Peyer's patch (tissue), 4 donors: ENCODE data around the gene DENND11. TPM values are rescaled to one million over a fixed set of nuclear protein-coding genes. Genes with fewer than 3 reads are reported as not detected.

Experiments used
- DNase-seq, 3 donors: peaks; one replicate each; pipeline ENCODE4 v3.0.0-alpha.2; 2017 to 2019
- H3K27ac ChIP-seq, 4 donors: fragments of 200-600 bp; sonication (generic); one replicate each; pipeline ENCODE4 v1.5.1; 2016 to 2019
- H3K27me3 ChIP-seq, 2 donors: fragments of 200-600 bp; sonication (generic); one replicate each; pipeline ENCODE4 v1.5.1; 2019
- H3K36me3 ChIP-seq, 3 donors: fragments of 200-600 bp; sonication (generic); one replicate each; pipeline ENCODE4 v1.5.1; 2016 to 2019
- H3K4me1 ChIP-seq, 4 donors: fragments of 200-600 bp; sonication (generic); one replicate each; pipeline ENCODE4 v1.5.1; 2016 to 2019
- H3K4me3 ChIP-seq, 4 donors: fragments of 200-600 bp; sonication (generic); 1 replicate in 3 of 4; 2 replicates in 1 of 4; pipeline ENCODE4 v1.5.1; 2016 to 2019; ENCODE audit warnings: mild to moderate bottlenecking in 1 of 4
- H3K9me3 ChIP-seq, 4 donors: fragments of 200-600 bp; sonication (generic); one replicate each; pipeline ENCODE4 v1.5.1; 2016 to 2019; ENCODE audit warnings: mild to moderate bottlenecking in 1 of 4
- CTCF ChIP-seq, 6 experiments: fragments of 450-650 bp in 4 of 6; fragments of 200-600 bp in 2 of 6; sonication (generic) in 1 of 6; IDR thresholded peaks; one replicate each; pipeline ENCODE4 v1.5.1; 2017 to 2019; ENCODE audit warnings: antibody characterized with exemption in 6 of 6, mild to moderate bottlenecking in 3 of 6, moderate library complexity in 1 of 6
- POLR2A ChIP-seq, 2 donors: fragments of 450-650 bp; IDR thresholded peaks; one replicate each; pipeline ENCODE4 v1.5.1; 2017; ENCODE audit warnings: antibody characterized with exemption in 2 of 2, mild to moderate bottlenecking in 2 of 2, moderate library complexity in 2 of 2
- total RNA-seq, 4 donors: library from RNA; depleted of rRNA; stranded (reverse); fragments of >200 nt; gene quantifications; one replicate each; pipeline ENCODE4 v1.1.0, GENCODE V29; 2016

DENND11 gene
- total RNA-seq, 4 donors from 2014 or later = 22.6 to 31.0 (median 26.4) TPM

- H3K27ac ChIP-seq = no peak overlapping the region
- DNase-seq = no peak
- H3K4me1 ChIP-seq = no peaks in the 10 kb centered on the region
- no peaks in the 10 kb centered on the region for H3K27me3 ChIP-seq
- no peaks in the 10 kb centered on the region for H3K36me3 ChIP-seq
- H3K4me3 ChIP-seq = no peak overlapping the region
- H3K9me3 ChIP-seq = no peaks in the 10 kb centered on the region
- TF ChIP-seq CTCF (IDR thresholded peaks at IDR 0.05) = no peak
- no peak for TF ChIP-seq POLR2A (IDR thresholded peaks at IDR 0.05)
These were observed 20.6 kb upstream of the DENND11 start for GRCh38 chr7:141722529-141722928.

- no peaks in the 10 kb centered on the region for H3K27me3 ChIP-seq
These were observed 15.5 kb upstream of the DENND11 start for GRCh38 chr7:141717450-141717849.

GRCh38 chr7:141715794-141716689 lies 14.1 kb upstream of the DENND11 start:
- Histone ChIP-seq H3K9me3 (no peaks in the 10 kb centered on the region), H3K36me3 (no peaks in the 10 kb centered on the region), H3K27ac (no peak overlapping the region), H3K4me3 (no peak overlapping the region), H3K27me3 (no peaks in the 10 kb centered on the region), H3K4me1 (no peaks in the 10 kb centered on the region)
- no peak for TF ChIP-seq CTCF (IDR thresholded peaks at IDR 0.05)
- DNase-seq = no peak

More at GRCh38 chr7:141717450-141717849, 15.5 kb upstream of the DENND11 start:
- Histone ChIP-seq H3K4me3 (no peak overlapping the region), H3K4me1 (no peaks in the 10 kb centered on the region), H3K9me3 (no peaks in the 10 kb centered on the region), H3K27ac (no peak overlapping the region), H3K36me3 (no peaks in the 10 kb centered on the region)
- TF ChIP-seq POLR2A (IDR thresholded peaks at IDR 0.05) = no peak
- no peak for TF ChIP-seq CTCF (IDR thresholded peaks at IDR 0.05)
- no peak for DNase-seq

- Histone ChIP-seq H3K27ac (no peak overlapping the region), H3K36me3 (no peaks in the 10 kb centered on the region), H3K9me3 (no peaks in the 10 kb centered on the region), H3K27me3 (no peaks in the 10 kb centered on the region), H3K4me3 (no peak overlapping the region), H3K4me1 (no peaks in the 10 kb centered on the region)
- TF ChIP-seq CTCF (IDR thresholded peaks at IDR 0.05) (no peak), POLR2A (IDR thresholded peaks at IDR 0.05) (no peak)
- no peak for DNase-seq
These were observed 13.1 kb upstream of the DENND11 start for GRCh38 chr7:141715018-141715417.

- no peak for DNase-seq
- Histone ChIP-seq H3K4me3 (no peak overlapping the region), H3K9me3 (no peaks in the 10 kb centered on the region), H3K27ac (no peak overlapping the region), H3K36me3 (no peaks in the 10 kb centered on the region), H3K4me1 (no peaks in the 10 kb centered on the region), H3K27me3 (no peaks in the 10 kb centered on the region)
- no peak for TF ChIP-seq CTCF (IDR thresholded peaks at IDR 0.05)
- no peak for TF ChIP-seq POLR2A (IDR thresholded peaks at IDR 0.05)
These were observed 12.6 kb upstream of the DENND11 start for GRCh38 chr7:141714571-141714970.
